ENCODE measurements around the gene SSR4.
A peak's percentile ranks its signal among the peaks of the same experiment; 100 is the strongest.

The SSR4 gene

DNA sequence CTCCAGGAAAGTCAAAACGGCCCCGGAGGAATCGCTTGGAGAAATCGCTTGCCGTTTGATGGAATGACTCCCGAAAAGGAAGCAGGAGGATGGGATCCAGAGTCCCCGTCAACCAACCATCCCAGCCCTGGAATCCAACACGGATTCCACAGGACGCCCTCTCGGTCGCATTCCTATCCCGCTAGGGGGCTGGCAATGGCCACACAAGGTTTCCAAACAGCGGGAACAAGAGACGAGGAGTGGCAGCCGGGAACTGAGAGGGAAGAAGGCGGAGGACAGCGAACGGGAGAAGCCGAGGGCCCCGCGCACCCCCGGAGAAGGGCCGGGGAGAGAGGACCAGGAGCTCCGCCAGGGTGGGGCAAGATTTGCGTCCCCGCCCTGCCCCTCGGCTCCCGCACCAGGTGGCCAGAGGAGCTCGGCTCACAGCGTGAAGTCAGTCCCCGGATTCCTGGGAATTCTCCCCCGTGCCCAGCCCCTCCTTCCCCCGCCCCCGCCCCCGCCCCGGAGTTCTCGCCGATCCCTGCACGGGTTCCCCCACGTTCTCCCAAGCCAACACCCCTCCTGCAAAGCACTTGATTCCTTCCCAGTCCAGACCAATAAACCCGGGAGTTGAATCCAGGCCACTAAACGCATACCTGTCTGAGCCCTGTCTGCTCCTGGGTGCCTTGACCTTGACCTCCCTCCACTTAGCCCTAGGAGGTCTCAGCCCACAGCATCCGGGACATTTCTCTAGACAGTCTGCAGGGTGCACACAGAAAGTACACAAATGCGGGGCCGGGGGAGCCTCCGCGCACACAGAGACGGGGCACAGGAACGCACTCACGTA, 34.5 kb downstream of the SSR4 start:
- Histone ChIP-seq H3K27me3 (ENCODE audit: insufficient read depth, low read length) (no peaks in the 10 kb centered on the region), H3K9me3 (ENCODE audit: low read length) (no peaks in the 10 kb centered on the region), H3K9ac (ENCODE audit: low read length) (no peak overlapping the region), H3F3A (ENCODE audit: insufficient read depth, low read length) (no peaks in the 10 kb centered on the region), H3K4me3 (ENCODE audit: low read depth, low read length, poor library complexity, severe bottlenecking) (no peak overlapping the region), H3K9me2 (ENCODE audit: low read depth, low read length) (no peaks in the 10 kb centered on the region), H3K79me2 (ENCODE audit: insufficient read depth, low read length) (no peaks in the 10 kb centered on the region), H3K4me1 (ENCODE audit: insufficient read depth, low read length, severe bottlenecking) (no peaks in the 10 kb centered on the region), H2AFZ (ENCODE audit: low read length) (no peak overlapping the region), H3K36me3 (ENCODE audit: insufficient read depth, low read length) (no peaks in the 10 kb centered on the region), H3K4me2 (ENCODE audit: low read length) (no peak overlapping the region), H3K27ac (ENCODE audit: low read depth, low read length, poor library complexity, severe bottlenecking) (no peak overlapping the region), H4K20me1 (ENCODE audit: insufficient read depth, low read length) (no peaks in the 10 kb centered on the region)
- TF ChIP-seq, protein P1, sequence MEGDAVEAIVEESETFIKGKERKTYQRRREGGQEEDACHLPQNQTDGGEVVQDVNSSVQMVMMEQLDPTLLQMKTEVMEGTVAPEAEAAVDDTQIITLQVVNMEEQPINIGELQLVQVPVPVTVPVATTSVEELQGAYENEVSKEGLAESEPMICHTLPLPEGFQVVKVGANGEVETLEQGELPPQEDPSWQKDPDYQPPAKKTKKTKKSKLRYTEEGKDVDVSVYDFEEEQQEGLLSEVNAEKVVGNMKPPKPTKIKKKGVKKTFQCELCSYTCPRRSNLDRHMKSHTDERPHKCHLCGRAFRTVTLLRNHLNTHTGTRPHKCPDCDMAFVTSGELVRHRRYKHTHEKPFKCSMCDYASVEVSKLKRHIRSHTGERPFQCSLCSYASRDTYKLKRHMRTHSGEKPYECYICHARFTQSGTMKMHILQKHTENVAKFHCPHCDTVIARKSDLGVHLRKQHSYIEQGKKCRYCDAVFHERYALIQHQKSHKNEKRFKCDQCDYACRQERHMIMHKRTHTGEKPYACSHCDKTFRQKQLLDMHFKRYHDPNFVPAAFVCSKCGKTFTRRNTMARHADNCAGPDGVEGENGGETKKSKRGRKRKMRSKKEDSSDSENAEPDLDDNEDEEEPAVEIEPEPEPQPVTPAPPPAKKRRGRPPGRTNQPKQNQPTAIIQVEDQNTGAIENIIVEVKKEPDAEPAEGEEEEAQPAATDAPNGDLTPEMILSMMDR (IDR thresholded peaks at IDR 0.05; ENCODE audit: low read length): no peak
- TF ChIP-seq EZH2 (IDR thresholded peaks at IDR 0.05; ENCODE audit: borderline replicate concordance, low read length): no peak

DNA sequence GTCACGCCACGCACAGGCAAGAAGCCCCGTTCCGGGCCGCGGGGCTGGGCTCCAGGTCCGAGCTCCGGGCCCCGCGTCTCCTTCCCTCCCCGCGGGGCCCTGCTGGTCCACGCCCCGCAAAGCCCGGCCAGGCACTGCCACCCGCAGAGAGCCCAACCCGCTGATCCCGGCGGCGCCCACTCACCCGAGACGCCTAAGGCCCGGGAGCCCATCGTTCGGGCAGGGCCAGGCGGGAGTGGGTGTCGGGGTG, 35.0 kb downstream of the SSR4 start:
- no peaks in the 10 kb centered on the region for H3K27me3 ChIP-seq (ENCODE audit: insufficient read depth, low read length)
- no peak overlapping the region for H3K27ac ChIP-seq (ENCODE audit: low read depth, low read length, poor library complexity, severe bottlenecking)
- H3K4me2 ChIP-seq (ENCODE audit: low read length): no peak overlapping the region
- no peaks in the 10 kb centered on the region for H3K9me3 ChIP-seq (ENCODE audit: low read length)
- no peaks in the 10 kb centered on the region for H3K36me3 ChIP-seq (ENCODE audit: insufficient read depth, low read length)
- H3F3A ChIP-seq (ENCODE audit: insufficient read depth, low read length): no peaks in the 10 kb centered on the region
- H4K20me1 ChIP-seq (ENCODE audit: insufficient read depth, low read length): no peaks in the 10 kb centered on the region
- no peaks in the 10 kb centered on the region for H3K4me1 ChIP-seq (ENCODE audit: insufficient read depth, low read length, severe bottlenecking)
- H3K4me3 ChIP-seq (ENCODE audit: low read depth, low read length, poor library complexity, severe bottlenecking): no peak overlapping the region
- H3K9ac ChIP-seq (ENCODE audit: low read length): no peak overlapping the region
- H3K79me2 ChIP-seq (ENCODE audit: insufficient read depth, low read length): no peaks in the 10 kb centered on the region
- no peak for TF ChIP-seq EZH2 (IDR thresholded peaks at IDR 0.05; ENCODE audit: borderline replicate concordance, low read length)
- TF ChIP-seq, protein P1 (IDR thresholded peaks at IDR 0.05; ENCODE audit: low read length): no peak
- no peak overlapping the region for H2AFZ ChIP-seq (ENCODE audit: low read length)
- H3K9me2 ChIP-seq (ENCODE audit: low read depth, low read length): no peaks in the 10 kb centered on the region

DNA sequence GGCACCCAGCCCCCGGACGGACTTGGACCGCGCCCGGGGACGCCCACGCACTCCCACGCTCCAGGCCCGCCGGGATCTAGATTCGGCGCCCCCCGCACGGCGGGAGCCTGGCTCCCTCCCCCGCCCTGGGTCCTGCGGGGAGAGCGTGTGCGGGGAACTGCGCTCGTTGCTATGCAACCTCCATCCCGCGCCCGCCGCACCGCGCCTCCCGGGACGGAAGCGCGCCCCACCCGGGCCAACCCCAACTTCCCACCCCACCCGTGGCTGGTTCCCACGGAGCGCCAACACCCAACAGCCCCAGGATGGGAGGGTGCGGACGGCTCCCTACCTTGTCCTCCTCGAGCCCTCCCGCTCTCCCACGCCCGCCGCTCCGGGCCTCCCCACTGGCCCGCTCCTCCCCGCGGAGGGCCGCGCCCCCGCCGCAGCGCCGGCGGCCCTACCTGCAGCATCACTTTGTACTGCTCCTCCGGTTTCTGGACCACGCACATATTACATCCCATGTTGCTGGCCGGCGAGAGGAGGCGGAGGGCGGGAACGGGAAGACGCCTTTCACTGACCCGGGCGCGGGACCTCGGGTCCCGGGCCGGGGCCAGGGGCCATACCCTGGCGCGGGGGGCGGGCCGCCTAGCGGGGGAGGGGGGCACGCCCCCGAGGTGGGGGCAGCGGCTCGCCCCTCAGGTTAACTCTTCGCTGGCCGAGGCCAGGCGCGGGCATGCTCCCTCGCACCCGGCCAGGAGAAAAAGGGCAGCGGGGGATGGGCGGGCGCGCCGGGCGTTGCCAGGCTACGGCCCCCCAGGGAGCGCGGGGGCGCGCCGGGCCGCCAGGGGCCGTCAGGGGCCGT, 35.6 kb downstream of the SSR4 start, which contains the start of gene PDZD4:
Gene PDZD4, minus strand, starts transcription at position 746 of the 841 bp plus-strand sequence. Its CDS starts 246 bp downstream, at position 500.
- no peak within 1 kb of the TSS for H3K27ac ChIP-seq (ENCODE audit: low read depth, low read length, poor library complexity, severe bottlenecking)
- H4K20me1 ChIP-seq (ENCODE audit: insufficient read depth, low read length): no peaks in the 10 kb centered on the region
- no peaks in the 10 kb centered on the region for H3K9me3 ChIP-seq (ENCODE audit: low read length)
- H3K9ac ChIP-seq (ENCODE audit: low read length): no peak within 1 kb of the TSS
- H3F3A ChIP-seq (ENCODE audit: insufficient read depth, low read length): no peaks in the 10 kb centered on the region
- no peaks in the 10 kb centered on the region for H3K9me2 ChIP-seq (ENCODE audit: low read depth, low read length)
- H3K4me2 ChIP-seq (ENCODE audit: low read length): peak within 1 kb of the TSS; percentile 16; the same call in 1 of the 2 replicates
- no peak for TF ChIP-seq EZH2 (IDR thresholded peaks at IDR 0.05; ENCODE audit: borderline replicate concordance, low read length)
- TF ChIP-seq, protein P1 (IDR thresholded peaks at IDR 0.05; ENCODE audit: low read length): no peak
- no peaks in the 10 kb centered on the region for H3K36me3 ChIP-seq (ENCODE audit: insufficient read depth, low read length)
- H2AFZ ChIP-seq (ENCODE audit: low read length): no peak within 1 kb of the TSS
- H3K79me2 ChIP-seq (ENCODE audit: insufficient read depth, low read length): no peaks in the 10 kb centered on the region
- H3K4me3 ChIP-seq (ENCODE audit: low read depth, low read length, poor library complexity, severe bottlenecking): no peak within 1 kb of the TSS
- no peaks in the 10 kb centered on the region for H3K4me1 ChIP-seq (ENCODE audit: insufficient read depth, low read length, severe bottlenecking)
- H3K27me3 ChIP-seq (ENCODE audit: insufficient read depth, low read length): no peaks in the 10 kb centered on the region
